PC-9 (cell line): ENCODE measurements around the gene PHLPP1.

Source experiments
- CTCF ChIP-seq: fragments of 200-600 bp; sonication (generic); conservative IDR thresholded peaks from 2 replicates; pipeline ENCODE4 v1.6.1; 2017; ENCODE audit warnings: mixed run types, antibody characterized with exemption, mild to moderate bottlenecking, moderate library complexity
- EZH2 ChIP-seq: fragments of 200-600 bp; sonication (generic); IDR thresholded peaks from 2 replicates; pipeline ENCODE4 v1.8.0; 2017; ENCODE audit warnings: antibody characterized with exemption, low read depth

- TF ChIP-seq CTCF (no peak), EZH2 (no peak)
Measured at GRCh38 chr18:62992877-62993365, 277.6 kb downstream of the PHLPP1 start.
